Inflammatory macrophage treated with lipopolysaccharide for 1 hour (primary cell): ENCODE measurements around the gene CXXC5.
"Not testable (repeated sequence)": the region's sequence is repeated elsewhere in the genome, so short reads cannot be mapped to it uniquely, and the experiment has no call there.

Experiments
- DNase-seq, 2 donors: peaks; one replicate each; pipeline ENCODE4 v3.0.0-alpha.2; 2020 to 2022

The CXXC5 gene

GRCh38 chr5:139713898-139714297 is 65.7 kb downstream of the CXXC5 start:
- not testable (repeated sequence) for DNase-seq

GRCh38 chr5:139717221-139717620 is 69.1 kb downstream of the CXXC5 start:
- no peak for DNase-seq

DNA sequence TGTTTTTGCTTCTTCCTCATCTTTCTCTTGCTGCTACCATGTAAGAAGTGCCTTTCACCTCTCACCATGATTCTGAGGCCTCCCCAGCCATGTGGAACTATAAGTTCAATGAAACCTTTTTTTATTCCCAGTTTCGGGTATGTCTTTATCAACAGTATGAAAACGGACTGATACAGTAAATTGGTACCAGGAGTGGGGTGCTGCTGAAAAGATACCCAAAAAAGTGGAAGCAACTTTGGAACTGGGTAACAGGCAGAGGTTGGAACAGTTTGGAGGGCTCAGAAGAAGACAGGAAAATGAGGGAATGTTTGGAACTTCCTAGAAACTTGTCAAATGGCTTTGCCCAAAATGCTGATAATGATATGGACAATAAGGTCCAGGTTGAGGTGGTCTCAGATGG is 70.3 kb downstream of the CXXC5 start:
- not testable (repeated sequence) for DNase-seq

- DNase-seq, result not testable (repeated sequence)
Observed at GRCh38 chr5:139719970-139720369, 71.8 kb downstream of the CXXC5 start.

DNA sequence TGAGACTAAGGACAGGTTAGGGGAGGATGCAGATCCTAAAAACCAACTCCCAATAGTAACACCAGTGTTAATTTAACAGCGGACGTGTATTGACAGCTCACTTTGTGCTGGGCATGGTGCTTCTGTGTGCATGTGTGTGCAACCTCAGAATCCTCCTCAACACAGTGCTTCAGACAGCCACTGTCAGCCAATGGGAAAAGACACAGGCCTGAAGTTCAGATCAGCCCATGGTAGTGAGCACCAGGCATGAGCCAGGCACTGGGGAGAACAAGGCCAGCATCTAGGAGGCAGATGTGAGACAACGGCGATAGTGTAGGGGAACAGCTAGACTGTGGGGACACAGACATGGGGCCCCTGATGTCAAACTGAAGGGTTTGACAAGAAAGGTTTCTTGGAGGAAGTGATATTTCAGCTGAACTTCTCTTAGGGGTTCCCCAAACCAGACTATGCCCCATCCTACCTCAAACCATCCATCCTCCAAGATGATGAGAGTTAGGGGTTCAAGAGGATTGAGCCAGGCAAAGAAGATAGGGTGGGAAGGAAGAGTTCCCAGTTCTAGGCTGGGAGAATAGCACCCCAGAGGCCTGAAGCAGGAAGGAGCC is 75.9 kb downstream of the CXXC5 start:
- no peak for DNase-seq

DNA sequence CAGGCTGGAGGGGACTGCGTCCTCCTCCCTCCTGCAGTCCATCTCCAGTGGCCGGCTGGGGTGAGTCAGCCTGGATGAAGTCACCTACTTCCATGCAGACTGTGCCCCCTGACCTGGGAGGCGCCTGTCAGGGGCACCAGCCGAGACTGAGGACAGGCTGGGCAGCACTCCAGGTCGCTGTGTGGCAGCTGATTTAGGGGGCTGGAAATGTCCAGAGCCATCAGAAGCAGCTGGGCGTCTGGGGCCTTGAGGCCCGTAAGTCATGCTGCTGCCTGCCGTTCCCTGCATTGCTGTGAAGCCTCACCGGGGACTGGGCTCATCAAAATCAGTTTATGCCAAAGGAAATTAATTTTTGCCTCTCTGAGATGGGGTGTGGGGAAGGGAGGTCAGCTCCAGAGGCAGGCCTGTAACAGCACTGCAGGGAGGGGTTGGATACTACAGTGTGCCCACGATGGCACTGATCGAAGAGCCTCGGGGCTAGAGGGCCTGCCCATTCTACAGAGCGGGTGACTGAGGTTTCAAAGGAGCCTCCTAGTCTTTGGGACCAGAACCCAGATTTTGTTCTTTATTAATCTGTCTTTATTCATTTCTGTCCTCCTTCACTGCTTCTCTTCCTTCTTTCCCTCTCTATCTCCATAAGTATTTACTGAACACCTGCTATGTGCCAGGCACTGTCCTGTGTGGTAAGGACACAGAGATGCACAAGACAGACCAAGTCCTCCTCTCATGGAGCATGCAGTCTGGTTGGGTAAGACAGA is 77.1 kb downstream of the CXXC5 start:
- DNase-seq, result no peak

DNA sequence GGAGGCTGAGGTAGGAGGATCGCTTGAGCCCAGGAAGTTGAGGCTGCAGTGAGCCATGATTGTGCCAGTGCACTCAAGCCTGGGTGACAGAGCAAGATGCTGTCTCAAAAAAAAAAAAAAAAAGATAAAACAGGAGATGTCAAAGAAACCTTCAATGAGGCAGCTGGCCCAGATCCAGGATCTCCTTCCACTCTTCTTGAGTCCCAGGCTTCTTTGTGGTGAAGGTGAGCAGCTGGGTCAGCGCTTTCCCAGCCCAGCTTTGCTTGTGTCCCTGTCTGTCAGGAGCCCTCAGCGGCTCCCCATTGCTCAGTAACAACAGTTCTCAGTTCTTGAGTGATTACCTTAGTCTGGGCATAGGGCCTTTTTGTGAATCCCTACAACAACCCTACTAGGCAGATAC is 78.1 kb downstream of the CXXC5 start:
- no peak for DNase-seq

- not testable (repeated sequence) for DNase-seq
Observed at GRCh38 chr5:139727615-139728014, 79.5 kb downstream of the CXXC5 start.

- no peak for DNase-seq
Observed at GRCh38 chr5:139731281-139731680, 83.1 kb downstream of the CXXC5 start.

DNA sequence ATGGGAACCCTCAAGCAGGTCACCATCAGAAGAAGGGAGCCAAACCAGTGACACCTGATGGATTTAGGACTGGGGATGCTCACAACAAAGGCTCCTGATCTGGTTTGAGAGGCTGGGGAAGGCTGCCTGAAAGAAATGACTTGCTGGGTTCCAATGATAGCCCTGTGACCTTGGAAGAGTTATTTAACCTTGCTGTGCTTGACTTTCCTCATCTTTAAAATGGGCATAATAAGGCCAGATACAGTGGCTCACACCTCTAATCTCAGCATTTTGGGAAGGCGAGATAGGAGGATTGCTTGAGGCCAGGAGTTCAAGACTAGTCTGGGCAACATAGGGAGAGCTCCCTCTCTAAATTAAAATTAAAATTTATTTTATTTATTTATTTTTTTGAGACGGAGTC is 83.9 kb downstream of the CXXC5 start:
- DNase-seq, result no peak

DNA sequence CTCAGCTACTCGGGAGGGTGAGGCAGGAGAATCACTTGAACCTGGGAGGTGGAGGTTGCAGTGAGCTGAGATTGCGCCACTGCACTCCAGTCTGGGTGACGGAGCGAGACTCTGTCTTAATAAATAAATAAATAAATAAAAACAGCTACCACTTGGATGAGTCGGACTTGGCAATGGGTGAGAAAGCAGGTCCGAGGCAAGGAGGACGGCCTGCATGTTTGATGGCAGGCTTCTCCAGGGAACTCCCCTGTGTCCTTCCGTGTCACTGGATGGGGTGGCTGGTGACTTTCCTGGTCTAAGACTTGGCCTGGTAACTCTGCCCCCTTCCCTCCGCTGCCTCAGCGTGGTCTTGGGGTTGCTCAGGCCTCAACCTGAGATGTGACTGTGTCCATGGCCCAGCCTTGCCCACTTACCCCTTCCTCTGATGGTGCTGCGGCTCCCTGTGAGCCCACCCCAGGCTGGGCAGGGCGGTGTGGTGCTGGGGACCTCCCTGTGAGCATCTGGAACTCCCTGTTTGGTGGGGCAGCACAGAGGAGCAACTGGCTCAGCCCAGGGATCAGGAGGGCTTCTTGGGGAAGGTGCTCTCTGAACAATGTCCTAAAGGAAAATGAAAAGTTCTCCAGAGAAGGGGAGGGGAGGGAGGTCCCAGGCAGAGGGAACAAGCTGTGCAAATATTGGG is 85.0 kb downstream of the CXXC5 start:
- DNase-seq, result no peak
